HG03469 (cell line): ENCODE results near the gene SOCS7.

Experiments used
- ATAC-seq: cut with Tn5 transposase; IDR thresholded peaks from one replicate; pipeline ENCODE4 v1.9.1; 2021; ENCODE audit warnings: mild to moderate bottlenecking, moderate library complexity, moderate number of reproducible peaks; ENCODE audit not compliant: unreplicated experiment

The SOCS7 gene, protein sequence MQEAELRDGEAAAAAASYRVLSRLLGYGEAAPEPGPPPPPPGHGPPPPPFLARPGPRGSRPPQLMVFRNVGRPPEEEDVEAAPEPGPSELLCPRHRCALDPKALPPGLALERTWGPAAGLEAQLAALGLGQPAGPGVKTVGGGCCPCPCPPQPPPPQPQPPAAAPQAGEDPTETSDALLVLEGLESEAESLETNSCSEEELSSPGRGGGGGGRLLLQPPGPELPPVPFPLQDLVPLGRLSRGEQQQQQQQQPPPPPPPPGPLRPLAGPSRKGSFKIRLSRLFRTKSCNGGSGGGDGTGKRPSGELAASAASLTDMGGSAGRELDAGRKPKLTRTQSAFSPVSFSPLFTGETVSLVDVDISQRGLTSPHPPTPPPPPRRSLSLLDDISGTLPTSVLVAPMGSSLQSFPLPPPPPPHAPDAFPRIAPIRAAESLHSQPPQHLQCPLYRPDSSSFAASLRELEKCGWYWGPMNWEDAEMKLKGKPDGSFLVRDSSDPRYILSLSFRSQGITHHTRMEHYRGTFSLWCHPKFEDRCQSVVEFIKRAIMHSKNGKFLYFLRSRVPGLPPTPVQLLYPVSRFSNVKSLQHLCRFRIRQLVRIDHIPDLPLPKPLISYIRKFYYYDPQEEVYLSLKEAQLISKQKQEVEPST

DNA sequence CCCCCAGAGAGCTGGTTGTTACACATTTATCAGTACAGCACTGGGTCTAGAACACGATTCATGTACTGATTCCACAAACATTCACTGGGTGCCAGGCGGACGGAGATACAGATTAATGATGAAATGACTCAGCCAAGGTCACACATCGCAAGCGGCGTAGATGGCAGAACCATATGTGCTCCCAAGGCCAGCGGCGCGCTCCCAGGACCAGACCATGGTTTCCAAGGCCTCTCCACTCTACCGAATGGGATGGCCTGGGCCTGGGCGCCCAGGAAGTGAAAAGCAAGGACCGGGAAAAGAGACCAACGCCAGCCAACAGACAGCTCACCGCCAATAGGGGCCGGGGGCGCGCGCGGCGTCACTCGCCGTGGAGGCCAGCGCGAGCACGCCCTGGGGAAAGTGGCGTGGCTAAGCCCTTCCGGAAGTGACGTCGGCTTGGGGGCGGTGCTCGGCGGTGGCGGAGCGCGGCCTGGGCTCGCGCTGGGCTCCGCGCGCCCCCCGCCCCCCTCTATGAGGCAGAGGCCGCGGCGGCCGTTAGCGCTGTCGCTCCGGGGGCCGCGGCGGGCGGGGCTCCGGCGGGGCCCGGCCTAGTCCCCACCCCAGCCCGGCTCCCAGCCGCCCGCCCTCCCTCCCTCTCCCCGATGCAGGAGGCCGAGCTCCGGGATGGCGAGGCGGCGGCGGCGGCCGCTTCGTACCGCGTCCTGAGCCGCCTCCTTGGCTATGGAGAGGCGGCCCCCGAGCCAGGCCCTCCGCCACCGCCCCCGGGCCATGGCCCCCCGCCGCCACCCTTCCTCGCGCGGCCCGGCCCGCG is at the start of gene SOCS7:
SOCS7 (plus strand) TSS at position 433 of the 811 bp plus-strand sequence; CDS start at position 642, 209 bp downstream.
- ATAC-seq = peak; percentile 74

DNA sequence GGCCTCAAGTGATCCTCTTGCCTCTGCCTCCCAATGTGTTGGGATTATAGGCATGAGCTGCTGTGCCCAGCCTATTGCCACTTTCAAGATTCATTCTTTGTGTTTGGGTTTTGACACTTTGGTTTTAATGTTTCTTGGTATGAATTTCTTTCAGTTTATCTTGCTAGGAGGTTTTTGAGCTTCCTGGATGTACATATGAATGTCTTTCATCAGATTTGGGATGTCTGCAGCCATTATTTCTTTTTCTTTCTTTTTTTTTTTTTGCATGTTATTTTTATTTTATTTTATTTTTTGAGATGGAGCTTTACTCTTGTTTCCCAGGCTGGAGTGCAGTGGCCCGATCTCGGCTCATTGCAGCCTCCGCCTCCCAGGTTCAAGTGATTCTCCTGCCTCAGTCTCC is 36.1 kb upstream of the SOCS7 start:
- no peak for ATAC-seq

DNA sequence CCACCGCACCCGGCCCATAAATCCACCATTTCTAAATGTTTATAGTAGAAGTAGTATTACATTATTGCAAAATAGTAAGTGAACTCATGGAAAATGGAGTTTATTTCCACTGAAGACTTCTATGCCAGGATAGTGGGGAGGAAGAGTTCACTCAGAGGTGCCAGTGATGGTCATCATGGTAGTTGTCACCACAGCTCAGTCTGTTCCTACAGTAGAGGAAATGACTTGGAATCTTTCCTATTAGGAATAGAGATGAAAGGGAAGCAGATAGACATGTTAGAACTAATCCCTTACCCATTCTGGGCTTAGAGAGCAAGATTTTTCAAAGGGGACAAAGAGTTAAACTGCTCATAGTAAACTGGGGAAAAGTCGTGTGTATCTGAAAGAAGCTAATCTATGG is 34.6 kb upstream of the SOCS7 start:
- no peak for ATAC-seq

DNA sequence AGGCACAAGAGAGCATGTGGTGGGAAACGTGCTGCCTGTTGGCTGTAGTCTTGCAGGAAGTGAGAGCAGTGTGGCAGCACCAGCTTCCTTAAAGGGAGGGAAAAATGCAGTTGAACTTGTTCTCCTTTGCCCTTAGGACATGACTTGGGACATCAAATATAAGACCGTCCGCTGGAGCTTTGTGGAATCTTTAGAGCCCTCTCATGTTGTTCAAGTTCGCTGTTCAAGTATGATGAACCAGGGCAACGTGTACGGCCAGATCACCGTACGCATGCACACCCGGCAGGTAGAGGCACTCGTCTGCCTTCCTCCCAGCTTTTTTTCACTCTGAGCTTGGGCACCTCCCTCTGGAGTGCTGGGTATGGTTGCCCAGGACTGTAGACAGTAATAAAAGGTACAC is 31.2 kb upstream of the SOCS7 start:
- no peak for ATAC-seq

DNA sequence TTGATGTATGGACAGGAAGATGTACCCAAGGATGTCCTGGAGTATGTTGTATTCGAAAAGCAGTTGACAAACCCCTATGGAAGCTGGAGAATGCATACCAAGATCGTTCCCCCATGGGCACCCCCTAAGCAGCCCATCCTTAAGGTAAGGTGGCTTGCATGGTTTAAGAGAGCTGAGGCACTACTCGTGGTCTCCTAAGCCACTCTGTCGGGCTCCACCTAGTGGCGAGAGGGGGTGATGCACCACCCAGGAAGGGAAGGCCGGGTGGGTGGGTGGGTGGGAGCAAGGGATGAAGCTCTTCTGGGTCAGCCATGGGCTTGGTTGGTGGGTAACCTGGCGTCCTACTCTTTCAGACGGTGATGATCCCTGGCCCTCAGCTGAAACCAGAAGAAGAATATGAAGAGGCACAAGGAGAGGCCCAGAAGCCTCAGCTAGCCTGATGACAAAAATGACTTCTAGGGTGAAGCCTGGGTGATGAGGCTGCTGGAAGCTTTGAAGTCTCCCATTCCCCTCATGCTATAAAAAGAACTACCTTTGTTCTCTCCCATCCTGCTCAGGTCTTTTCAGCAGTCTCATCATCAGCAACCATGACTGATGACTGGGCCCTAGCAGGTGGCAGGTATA is 29.4 kb upstream of the SOCS7 start:
- ATAC-seq = no peak

DNA sequence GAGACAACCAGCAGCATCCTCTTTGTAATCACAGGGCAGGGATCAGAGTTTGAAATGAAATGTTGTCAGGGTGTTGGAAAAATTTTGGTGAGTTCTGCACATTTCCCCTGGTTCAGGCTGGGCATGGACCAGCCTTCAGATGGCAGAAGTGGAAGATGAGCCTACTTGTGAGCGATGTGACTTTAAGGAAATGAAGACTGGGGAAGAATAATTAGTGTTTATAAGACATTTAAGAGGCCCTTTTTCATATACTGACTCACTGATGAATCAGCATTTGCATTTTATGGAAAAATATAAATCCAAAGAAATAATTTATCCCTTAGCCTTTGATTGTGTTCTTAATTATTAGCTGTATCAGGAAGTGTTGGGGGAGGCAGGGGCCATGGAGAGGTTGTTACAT is 28.7 kb upstream of the SOCS7 start:
- no peak for ATAC-seq

DNA sequence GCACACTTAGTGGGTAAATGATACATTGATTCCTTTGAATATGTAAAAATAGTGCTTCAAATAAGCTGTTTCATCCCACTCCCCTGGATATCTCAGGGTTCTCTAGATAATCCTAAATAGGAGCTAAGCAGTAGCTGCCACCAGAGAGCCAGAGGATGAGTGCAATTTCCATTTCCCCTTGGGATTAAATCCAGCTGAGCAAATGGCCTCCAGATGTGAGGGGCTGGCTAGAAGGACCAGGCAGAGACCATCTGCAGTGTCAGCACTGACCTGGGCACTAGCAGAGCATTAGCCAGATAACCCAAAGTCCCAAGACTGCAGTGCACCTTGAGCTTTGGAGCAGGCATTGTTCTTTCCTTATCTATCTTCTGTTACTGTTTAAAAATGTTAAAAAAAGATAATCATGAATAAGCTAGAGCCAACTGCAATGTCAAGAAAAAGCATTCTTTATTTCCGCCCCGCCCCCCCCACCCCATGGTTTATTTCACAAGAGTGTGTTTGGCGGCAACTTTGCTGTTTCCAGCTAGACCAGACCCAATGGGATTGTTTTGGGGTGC is 27.4 kb upstream of the SOCS7 start:
- ATAC-seq = no peak

DNA sequence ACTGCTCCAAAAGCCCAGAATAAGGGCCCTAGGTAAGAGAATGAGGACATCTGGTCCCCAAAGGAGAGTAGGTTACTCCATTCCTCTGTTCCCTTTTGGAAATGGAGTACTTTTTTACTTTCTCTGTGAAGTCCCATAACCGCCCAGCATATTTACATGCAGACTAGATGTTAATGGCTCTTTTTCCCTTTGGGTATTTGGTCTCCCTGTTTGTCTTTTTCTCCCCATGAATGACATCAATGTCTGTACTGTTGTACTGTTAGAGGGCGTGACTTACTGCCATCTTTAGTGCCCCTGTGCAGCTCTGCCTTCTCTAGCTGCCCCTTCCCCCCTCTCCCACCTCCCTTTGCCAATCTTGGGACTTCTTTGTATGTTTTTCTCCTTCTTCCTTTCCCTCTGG is 26.9 kb upstream of the SOCS7 start:
- no peak for ATAC-seq

DNA sequence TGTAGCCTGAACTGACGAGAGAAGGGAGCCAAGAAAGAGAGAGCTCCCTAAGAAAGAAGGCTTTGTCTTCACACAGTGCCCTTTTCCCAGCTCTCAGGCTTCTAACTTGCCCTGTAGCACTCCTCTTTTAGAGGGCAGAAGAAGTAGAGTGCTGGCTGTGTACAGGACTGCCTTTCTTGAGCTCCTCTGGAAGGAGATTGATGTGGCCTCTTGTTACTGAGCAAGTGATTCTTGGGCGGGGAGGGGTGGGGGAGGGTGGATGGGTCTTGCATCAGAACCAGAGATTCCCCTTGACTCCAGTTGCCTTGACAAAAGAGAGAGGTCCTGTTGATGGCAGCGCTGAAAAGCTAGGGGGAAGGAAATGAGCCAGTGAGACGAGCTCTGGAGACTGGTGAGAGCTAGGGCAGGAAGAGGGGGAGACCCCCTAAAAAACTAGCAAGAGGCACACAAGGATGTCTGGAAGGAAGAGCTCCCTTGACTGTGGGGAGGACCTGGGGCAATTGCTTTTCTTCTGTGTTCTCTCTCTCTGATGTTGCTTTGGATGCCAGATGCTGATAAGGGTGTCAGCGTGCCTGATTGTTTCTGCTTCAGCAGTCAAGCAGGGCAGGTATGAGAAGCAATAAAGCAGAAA is 26.3 kb upstream of the SOCS7 start:
- no peak for ATAC-seq

DNA sequence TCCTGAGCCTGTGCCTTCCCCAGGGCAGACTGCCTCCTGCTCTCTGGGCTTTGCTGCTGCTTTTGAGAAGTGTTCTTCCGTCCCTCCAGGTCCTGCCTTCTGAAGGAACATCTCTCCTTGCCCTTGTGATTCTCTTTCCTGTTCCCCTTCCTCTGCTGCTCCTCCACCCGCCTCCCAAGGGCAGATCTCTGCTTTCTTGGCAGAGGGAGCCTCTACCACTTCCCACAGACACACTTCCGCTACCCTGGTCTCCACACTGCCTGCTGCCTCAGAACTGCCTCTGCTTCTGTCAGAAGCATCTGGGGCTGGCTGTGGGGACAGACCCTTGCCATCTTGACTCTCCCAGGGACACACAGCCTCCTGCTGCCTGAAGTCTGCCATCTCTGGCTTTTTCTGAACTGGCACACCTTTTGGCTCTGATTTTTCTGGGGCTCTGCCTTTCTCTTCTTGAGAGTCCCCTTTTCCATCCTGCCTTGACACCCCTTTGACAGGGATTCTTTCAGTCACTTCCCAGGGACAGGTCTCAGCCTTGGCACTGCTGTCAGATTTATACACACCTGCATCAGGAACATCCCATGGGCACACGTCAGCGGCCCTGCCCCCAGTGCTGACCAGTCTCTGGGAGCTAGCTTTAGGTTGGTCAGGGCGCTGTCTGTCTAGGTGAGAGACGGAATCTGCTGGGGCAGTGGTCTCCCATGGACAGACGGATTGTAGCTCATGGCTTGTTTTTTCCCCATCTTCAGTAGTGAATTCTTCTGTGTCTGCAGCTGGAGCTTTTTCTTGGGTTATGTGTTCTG is 24.4 kb upstream of the SOCS7 start:
- ATAC-seq = no peak

DNA sequence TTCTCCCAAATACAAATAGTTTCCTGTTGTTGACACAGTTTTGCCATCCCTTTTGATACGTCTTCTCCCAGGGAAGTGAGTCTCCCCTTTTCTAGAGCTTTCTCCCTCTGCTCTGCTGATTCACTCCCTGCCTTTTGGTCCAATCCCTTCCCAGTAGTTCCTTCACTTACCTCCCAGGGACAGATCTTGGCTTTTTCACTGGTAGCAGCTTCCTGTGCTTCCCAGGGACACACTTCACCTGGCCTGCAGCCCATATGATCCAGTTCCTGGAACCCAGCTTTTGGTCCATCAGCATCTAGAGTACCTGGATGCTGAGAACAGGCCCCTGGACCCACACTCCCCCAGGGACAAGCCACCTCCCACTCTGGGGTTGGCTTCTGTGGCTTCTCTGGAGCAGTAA is 23.7 kb upstream of the SOCS7 start:
- no peak for ATAC-seq

DNA sequence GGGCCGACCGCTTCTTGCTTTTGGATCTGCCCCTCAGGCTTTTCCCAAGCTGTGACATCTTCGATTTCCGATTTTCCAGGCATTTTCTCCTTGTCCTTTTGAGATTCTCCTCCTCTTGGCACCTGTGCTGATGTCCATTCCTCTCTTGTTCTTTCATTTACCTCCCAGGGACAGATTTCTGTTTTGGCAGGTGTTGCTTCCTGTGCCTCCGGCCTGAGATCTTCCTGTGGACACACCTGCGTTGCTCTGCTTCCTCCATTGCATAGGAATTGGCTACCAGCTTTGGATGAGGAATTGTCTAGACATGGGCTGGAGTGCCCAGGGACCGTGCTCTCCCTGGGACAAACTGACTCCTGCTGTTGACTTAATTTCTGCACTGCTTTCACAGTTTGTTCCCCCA is 23.0 kb upstream of the SOCS7 start:
- no peak for ATAC-seq

DNA sequence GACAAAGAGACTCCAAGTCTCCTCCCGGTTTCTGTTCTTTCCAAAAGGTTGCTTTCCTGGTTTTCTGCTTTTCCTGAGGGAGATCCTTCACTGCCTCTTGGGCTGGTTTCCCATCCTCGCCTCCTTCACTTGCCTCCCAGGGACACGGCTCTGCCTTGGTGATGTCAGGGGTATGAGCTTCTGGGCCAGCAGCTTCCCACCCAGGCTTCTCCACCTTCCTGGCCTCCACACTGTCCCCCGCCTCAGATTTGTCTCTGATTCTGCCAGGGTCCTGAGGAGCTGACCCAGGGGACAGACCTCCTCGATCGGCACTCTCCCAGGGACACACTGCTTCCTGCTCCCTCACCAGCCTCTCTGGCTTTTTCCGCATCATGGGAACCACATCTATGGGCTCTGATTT is 22.4 kb upstream of the SOCS7 start:
- no peak for ATAC-seq

DNA sequence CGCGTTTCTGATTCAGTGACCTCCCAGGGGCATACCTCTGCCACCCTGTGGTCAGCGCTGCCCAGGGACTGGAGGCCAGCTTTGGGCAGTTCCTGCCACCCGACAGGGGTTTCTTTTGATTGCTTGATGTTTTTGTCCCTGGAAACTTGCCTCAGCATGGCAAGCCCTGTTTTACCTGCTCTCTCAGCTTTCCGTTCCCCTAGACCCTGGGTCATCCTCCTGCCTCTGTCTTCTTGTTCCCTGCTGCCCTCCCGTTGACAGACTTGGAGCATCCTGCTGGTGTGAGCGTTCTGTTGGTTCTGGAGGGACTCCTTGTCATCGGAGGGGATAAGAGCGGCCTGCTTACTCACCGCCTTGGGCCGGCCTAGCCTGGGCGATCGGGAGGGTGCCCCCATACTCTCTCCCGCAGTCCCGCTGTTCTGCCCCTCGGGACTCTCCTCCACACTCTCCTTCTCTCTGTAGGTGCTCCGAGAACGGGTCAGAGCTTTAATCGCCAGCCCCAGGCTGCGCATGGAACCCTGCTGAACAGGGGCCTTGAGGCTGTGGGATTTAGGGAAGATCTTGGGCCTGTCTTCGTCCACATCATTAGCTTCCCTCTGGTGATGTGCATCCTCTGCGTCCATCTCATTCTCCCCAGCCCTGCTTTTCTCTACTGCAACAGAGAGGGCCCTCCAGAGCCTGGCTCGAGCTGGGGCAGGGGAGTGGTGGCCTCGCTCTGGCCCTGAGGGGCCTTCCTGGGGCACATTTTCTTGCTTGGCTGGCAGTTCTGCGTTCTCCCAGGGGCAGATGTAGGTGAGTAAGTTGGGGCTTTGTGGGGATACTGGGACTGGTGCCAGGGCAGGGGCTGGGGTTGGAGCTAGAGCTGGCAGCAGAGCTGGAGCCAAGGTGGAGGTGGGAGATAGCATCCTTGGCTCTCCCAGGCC is 21.6 kb upstream of the SOCS7 start:
- no peak for ATAC-seq

DNA sequence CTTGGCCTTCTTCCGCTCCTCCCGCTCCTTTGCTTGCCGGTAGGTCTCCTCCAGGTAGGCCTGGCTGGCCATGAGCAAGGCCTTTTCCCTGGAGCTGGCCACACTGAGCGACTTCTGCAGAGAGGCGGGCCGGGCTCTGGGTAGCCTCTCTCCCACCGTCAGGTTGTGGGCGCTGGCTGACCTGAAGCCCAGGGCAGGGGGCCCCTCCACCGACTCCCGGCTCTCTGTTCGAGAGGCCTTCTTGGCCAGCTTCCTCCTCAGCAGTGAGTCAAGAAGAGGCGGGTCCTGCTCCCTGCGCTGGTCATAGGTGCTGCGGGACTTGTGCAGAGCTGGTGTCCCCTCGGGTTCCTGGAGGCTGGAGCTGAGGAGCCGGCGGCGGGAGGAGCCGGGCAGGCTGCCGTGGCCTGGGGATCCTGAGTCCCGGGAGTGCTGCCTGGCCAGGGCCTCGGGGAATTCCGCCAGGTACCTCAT is 20.7 kb upstream of the SOCS7 start:
- ATAC-seq = no peak

DNA sequence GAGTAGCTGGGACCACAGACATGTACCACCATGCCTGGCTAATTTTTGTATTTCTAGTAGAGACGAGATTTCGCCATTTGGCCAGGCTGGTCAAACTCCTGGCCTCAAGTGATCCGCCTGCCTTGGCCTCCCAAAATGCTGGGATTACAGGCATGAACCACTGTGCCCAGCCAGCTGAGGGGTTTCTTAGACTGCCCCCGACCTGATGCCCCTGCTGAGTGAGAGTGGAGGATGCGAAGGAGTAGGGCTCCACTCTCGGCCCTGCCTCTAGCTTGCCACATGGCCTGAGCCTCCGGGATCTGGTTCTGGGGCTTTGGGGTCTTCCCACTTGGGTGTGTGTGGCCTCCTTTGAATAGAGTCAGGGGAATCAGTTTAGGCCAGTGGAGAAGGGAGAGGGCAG is 18.9 kb upstream of the SOCS7 start:
- no peak for ATAC-seq

DNA sequence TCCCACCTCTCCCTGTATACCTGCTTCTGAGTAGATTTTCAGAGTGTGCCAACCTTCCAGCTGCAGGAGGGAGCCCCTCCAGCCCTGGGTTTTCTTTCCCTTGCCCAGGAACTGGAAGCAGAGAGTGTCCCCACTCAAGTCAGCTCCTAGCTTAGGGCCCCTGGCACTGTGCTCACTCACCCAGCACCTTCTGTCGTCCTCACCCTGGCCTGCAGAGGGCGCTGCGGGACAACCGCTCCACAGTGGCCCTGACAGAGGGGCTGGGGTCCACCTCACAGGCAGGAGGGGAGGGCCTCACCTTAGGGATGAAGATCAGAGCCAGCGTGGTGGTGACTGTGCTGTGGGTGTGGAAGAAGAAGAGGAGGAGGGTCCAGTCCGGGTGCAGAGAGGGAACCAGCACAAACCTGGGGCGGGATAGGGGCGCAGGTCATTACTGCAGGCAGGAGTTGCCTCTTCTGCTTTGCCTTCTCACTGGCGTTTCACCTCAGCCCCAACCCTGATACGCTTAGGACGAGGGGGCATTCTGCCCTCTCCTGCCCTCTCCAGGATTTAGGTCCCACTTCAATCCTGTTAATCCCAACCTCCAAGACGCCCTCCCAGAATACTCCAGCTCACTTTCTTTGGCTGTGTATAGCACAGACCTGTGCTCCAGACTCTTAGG is 17.9 kb upstream of the SOCS7 start:
- no peak for ATAC-seq
